OCI-LY7 (cell line): ENCODE measurements around the gene TSPYL2. TPM values are rescaled to one million over a fixed set of nuclear protein-coding genes. Genes with fewer than 3 reads are reported as not detected.

Experiments used
- BruUV-seq: library from RNA; stranded (reverse); fragments of 400-500 nt; replicated peaks from 2 replicates; lab custom pipeline; 2021; lab: Mats Ljungman, UMichigan
- CTCF ChIA-PET: fragments of 300-600 bp; sonication (Branson Sonifier 250); formaldehyde crosslinking; loops from one replicate; lab custom pipeline; 2022; ENCODE audit warnings: antibody characterized with exemption; ENCODE audit not compliant: unreplicated experiment; lab: Charles Lee
- POLR2A ChIA-PET: fragments of 300-600 bp; sonication (Branson Sonifier 250); formaldehyde crosslinking; loops from one replicate; lab custom pipeline; 2022; ENCODE audit warnings: antibody characterized with exemption; lab: Charles Lee
- DNase-seq: peaks from one replicate; pipeline ENCODE4 v3.0.0-alpha.2; 2015; ENCODE audit warnings: low spot score
- H2AFZ ChIP-seq: fragments of 200-600 bp; sonication (generic), shearing (Covaris generic); 2 replicates; pipeline ENCODE4 v1.6.1; 2014; ENCODE audit warnings: mild to moderate bottlenecking, antibody characterized with exemption, low read length, moderate library complexity
- H3K27ac ChIP-seq: fragments of 200-600 bp; sonication (generic); 2 replicates; pipeline ENCODE4 v1.5.1; 2014; ENCODE audit warnings: mixed run types, low read depth, mild to moderate bottlenecking, moderate library complexity, low read length, inconsistent platforms; ENCODE audit not compliant: poor library complexity, severe bottlenecking
- H3K36me3 ChIP-seq: fragments of 200-600 bp; sonication (generic); 2 replicates; pipeline ENCODE4 v1.6.1; 2014; ENCODE audit warnings: mild to moderate bottlenecking, antibody characterized with exemption, low read length, moderate library complexity, mixed read lengths; ENCODE audit not compliant: insufficient read depth
- H3K4me1 ChIP-seq: fragments of 200-600 bp; sonication (generic); 2 replicates; pipeline ENCODE4 v1.5.1; 2014; ENCODE audit warnings: mild to moderate bottlenecking, low read length; ENCODE audit not compliant: insufficient read depth, poor library complexity, severe bottlenecking
- H3K4me2 ChIP-seq: fragments of 200-600 bp; sonication (generic); 2 replicates; pipeline ENCODE4 v1.6.1; 2014; ENCODE audit warnings: mild to moderate bottlenecking, low read length
- H3K4me3 ChIP-seq: fragments of 200-600 bp; sonication (generic); 2 replicates; pipeline ENCODE4 v1.5.1; 2014; ENCODE audit warnings: mild to moderate bottlenecking, low read depth, low read length; ENCODE audit not compliant: poor library complexity, severe bottlenecking
- H3K79me2 ChIP-seq: fragments of 200-600 bp; sonication (generic); 2 replicates; pipeline ENCODE4 v1.6.1; 2016; ENCODE audit warnings: low read depth, mild to moderate bottlenecking, low read length, moderate library complexity, mixed read lengths; ENCODE audit not compliant: insufficient read depth
- H3K9me2 ChIP-seq: fragments of 200-600 bp; sonication (generic); 2 replicates; pipeline ENCODE4 v1.6.1; 2016; ENCODE audit warnings: mild to moderate bottlenecking, low read length, mixed read lengths; ENCODE audit not compliant: insufficient read depth
- H3K9me3 ChIP-seq: fragments of 200-600 bp; sonication (generic); 2 replicates; pipeline ENCODE4 v1.6.1; 2014; ENCODE audit warnings: mild to moderate bottlenecking, mixed run types, low read length, mixed read lengths
- H4K20me1 ChIP-seq: fragments of 200-600 bp; sonication (generic); 2 replicates; pipeline ENCODE4 v1.6.1; 2014; ENCODE audit warnings: mild to moderate bottlenecking, antibody characterized with exemption, low read length, moderate library complexity, mixed read lengths; ENCODE audit not compliant: insufficient read depth
- EZH2phosphoT487 ChIP-seq: fragments of 200-600 bp; sonication (generic); IDR thresholded peaks from 2 replicates; pipeline ENCODE4 v1.6.1; 2018; ENCODE audit warnings: low read depth, borderline replicate concordance, mild to moderate bottlenecking, mixed run types, antibody characterized with exemption, low read length, moderate library complexity, mixed read lengths
- intact Hi-C: fragments of 100-400 bp; cut with micrococcal nuclease; formaldehyde crosslinking; loops from one replicate; pipeline ENCODE4 v1.10.0; 2022; ENCODE audit not compliant: unreplicated experiment
- total RNA-seq, 2 experiments: library from RNA; depleted of rRNA in 1 of 2; stranded (reverse); fragments of >200 nt in 1 of 2; shearing (Covaris generic) in 1 of 2; gene quantifications; 2 replicates each; pipeline ENCODE4 v1.2.3, GENCODE V29; 2014 to 2022
- TF ChIP-seq, protein P1 (sequence below): fragments of 200-600 bp; sonication (generic); conservative IDR thresholded peaks from 2 replicates; pipeline ENCODE4 v1.5.1; 2014; ENCODE audit warnings: mild to moderate bottlenecking, antibody characterized with exemption, low read length, moderate library complexity, mixed read lengths

The TSPYL2 gene
- total RNA-seq, 2 experiments from 2014 or later = 21.7 to 22.0 TPM

GRCh38 chrX:53085661-53086229, 3.6 kb downstream of the TSPYL2 start:
- Histone ChIP-seq H2AFZ (no peak overlapping the region), H3K4me1 (peaks cover 13% of the 10 kb centered on the region), H3K9me3 (no peaks in the 10 kb centered on the region), H3K9me2 (no peaks in the 10 kb centered on the region), H3K4me2 (no peak overlapping the region), H3K79me2 (peaks cover 11% of the 10 kb centered on the region; the same call in 1 of the 2 replicates), H3K36me3 (peaks cover 28% of the 10 kb centered on the region), H3K27ac (no peak overlapping the region), H4K20me1 (peaks cover 5% of the 10 kb centered on the region; the same call in 1 of the 2 replicates), H3K4me3 (no peak overlapping the region)
- ChIA-PET POLR2A (no interaction called here), CTCF (no interaction called here)
- DNase-seq = no peak
- TSS peak; percentile 81 for BruUV-seq
- TF ChIP-seq, protein P1, sequence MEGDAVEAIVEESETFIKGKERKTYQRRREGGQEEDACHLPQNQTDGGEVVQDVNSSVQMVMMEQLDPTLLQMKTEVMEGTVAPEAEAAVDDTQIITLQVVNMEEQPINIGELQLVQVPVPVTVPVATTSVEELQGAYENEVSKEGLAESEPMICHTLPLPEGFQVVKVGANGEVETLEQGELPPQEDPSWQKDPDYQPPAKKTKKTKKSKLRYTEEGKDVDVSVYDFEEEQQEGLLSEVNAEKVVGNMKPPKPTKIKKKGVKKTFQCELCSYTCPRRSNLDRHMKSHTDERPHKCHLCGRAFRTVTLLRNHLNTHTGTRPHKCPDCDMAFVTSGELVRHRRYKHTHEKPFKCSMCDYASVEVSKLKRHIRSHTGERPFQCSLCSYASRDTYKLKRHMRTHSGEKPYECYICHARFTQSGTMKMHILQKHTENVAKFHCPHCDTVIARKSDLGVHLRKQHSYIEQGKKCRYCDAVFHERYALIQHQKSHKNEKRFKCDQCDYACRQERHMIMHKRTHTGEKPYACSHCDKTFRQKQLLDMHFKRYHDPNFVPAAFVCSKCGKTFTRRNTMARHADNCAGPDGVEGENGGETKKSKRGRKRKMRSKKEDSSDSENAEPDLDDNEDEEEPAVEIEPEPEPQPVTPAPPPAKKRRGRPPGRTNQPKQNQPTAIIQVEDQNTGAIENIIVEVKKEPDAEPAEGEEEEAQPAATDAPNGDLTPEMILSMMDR = no peak
- TF ChIP-seq EZH2phosphoT487 = no peak
- intact Hi-C loops = no loop called here

DNA sequence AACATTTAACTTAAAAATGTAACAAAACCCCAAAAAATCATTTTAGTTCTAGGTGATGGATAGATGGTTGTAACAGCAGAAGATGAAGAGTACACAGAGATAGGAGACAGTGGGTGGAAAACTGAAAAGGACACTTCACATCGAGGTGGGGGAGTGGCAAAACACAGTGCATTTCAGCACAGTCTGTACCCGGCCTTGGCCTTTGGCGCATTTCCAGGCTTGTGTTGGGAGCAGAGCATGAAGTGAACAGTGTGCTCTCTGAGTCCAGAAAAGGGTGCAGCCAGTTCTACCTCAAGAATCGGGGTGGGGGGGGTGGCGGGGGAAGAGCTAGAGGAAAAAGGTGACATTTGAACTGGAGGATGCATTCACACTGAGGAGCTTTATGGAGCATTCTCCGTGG, 4.3 kb downstream of the TSPYL2 start:
- Histone ChIP-seq H3K36me3 (peaks cover 28% of the 10 kb centered on the region), H3K9me3 (no peaks in the 10 kb centered on the region), H4K20me1 (peaks cover 5% of the 10 kb centered on the region; the same call in 1 of the 2 replicates), H3K27ac (no peak overlapping the region), H3K4me2 (no peak overlapping the region), H3K4me1 (peaks cover 9% of the 10 kb centered on the region), H2AFZ (no peak overlapping the region), H3K79me2 (peaks cover 11% of the 10 kb centered on the region; the same call in 1 of the 2 replicates), H3K9me2 (no peaks in the 10 kb centered on the region), H3K4me3 (no peak overlapping the region)
- BruUV-seq = no TSS peak
- intact Hi-C loops = no loop called here
- POLR2A ChIA-PET = no interaction called here
- TF ChIP-seq, protein P1 = no peak
- TF ChIP-seq EZH2phosphoT487 = no peak
- no peak for DNase-seq
- CTCF ChIA-PET = no interaction called here

DNA sequence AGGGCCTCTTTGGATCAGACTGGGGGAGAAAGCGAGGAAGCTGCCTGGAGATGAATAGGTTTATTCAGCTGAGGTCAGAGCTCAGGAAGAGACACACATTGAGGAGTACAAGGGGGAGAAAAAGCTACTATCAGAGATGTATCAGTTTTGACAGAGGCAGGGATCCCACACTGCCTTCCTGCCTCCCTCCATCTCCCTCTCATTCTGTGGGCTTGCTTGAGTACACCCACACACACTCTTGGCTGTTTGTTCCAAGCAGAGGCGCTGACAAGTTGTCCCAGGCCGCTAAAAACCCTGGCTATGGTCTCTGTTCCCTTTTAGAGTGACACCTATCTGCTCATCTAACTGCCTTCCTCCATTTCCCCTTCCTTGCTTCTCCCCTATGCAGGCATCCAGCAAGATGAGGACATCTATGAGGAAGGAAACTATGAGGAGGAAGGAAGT, 5.2 kb downstream of the TSPYL2 start:
- Histone ChIP-seq H3K4me1 (peaks cover 9% of the 10 kb centered on the region), H3K9me3 (no peaks in the 10 kb centered on the region), H4K20me1 (peaks cover 5% of the 10 kb centered on the region; the same call in 1 of the 2 replicates), H3K79me2 (peaks cover 11% of the 10 kb centered on the region; the same call in 1 of the 2 replicates), H3K4me3 (no peak overlapping the region), H3K9me2 (no peaks in the 10 kb centered on the region), H3K36me3 (peaks cover 28% of the 10 kb centered on the region), H2AFZ (no peak overlapping the region), H3K27ac (no peak overlapping the region), H3K4me2 (no peak overlapping the region)
- intact Hi-C loops = no loop called here
- no peak for DNase-seq
- no peak for TF ChIP-seq EZH2phosphoT487
- TF ChIP-seq, protein P1 = no peak
- BruUV-seq = no TSS peak
- CTCF ChIA-PET = no interaction called here
- POLR2A ChIA-PET = no interaction called here
